CD4-positive, alpha-beta memory T cell (primary cell): ENCODE results near the gene TROAP. TPM values are rescaled to one million over a fixed set of nuclear protein-coding genes. Genes with fewer than 3 reads are reported as not detected.
"Not testable (repeated sequence)": the region's sequence is repeated elsewhere in the genome, so short reads cannot be mapped to it uniquely, and the experiment has no call there.

Experiments used
- CTCF ChIA-PET: fragments of 350-600 bp; sonication (Branson Sonifier 250); formaldehyde crosslinking; loops from one replicate; lab custom pipeline; 2021; ENCODE audit warnings: inconsistent platforms; ENCODE audit not compliant: partially characterized antibody; lab: Charles Lee
- POLR2A ChIA-PET: fragments of 350-600 bp; sonication (Branson Sonifier 250); formaldehyde crosslinking; loops from one replicate; lab custom pipeline; 2021; ENCODE audit not compliant: partially characterized antibody; lab: Charles Lee
- DNase-seq, 5 donors: peaks; one replicate each; pipeline versions ENCODE4 v3.0.0 to v3.0.0-alpha.2; 2020 to 2022; ENCODE audit warnings: mixed read lengths in 1 of 5
- H3K27ac ChIP-seq: one replicate; pipeline ENCODE4 v1.7.0; 2013; ENCODE audit warnings: low read depth, low read length
- H3K27me3 ChIP-seq: 2 replicates; pipeline ENCODE4 v1.7.0; 2013; ENCODE audit warnings: mild to moderate bottlenecking, low read length, moderate library complexity; ENCODE audit not compliant: insufficient read depth
- H3K36me3 ChIP-seq: 2 replicates; pipeline ENCODE4 v1.7.0; 2013; ENCODE audit warnings: mild to moderate bottlenecking, low read length, moderate library complexity; ENCODE audit not compliant: insufficient read depth
- H3K4me1 ChIP-seq: 2 replicates; pipeline ENCODE4 v1.7.0; 2013; ENCODE audit warnings: mild to moderate bottlenecking, low read length, moderate library complexity; ENCODE audit not compliant: insufficient read depth
- H3K4me3 ChIP-seq, 2 donors: one replicate each; pipeline ENCODE4 v1.7.0; 2013; ENCODE audit warnings: low read length in 2 of 2, mild to moderate bottlenecking in 1 of 2
- H3K9me3 ChIP-seq, 2 donors: one replicate each; pipeline ENCODE4 v1.7.0; 2013; ENCODE audit warnings: low read length in 2 of 2, control low read depth in 1 of 2; ENCODE audit not compliant: control insufficient read depth in 1 of 2
- H3K27ac Mint-ChIP-seq, 7 donors: one replicate each; pipeline ENCODE4 v1.8.0; 2020 to 2021; ENCODE audit warnings: mixed read lengths in 7 of 7, mild to moderate bottlenecking in 6 of 7, inconsistent platforms in 3 of 7, moderate library complexity in 3 of 7
- H3K27me3 Mint-ChIP-seq, 2 donors: one replicate each; pipeline ENCODE4 v1.8.0; 2020 to 2021; ENCODE audit warnings: mixed read lengths in 2 of 2
- H3K36me3 Mint-ChIP-seq, 2 donors: one replicate each; pipeline ENCODE4 v1.8.0; 2020 to 2021; ENCODE audit warnings: mixed read lengths in 2 of 2, inconsistent platforms in 1 of 2, mild to moderate bottlenecking in 1 of 2
- H3K4me1 Mint-ChIP-seq, 4 donors: one replicate each; pipeline ENCODE4 v1.8.0; 2020 to 2021; ENCODE audit warnings: mixed read lengths in 4 of 4, mild to moderate bottlenecking in 1 of 4
- H3K4me3 Mint-ChIP-seq, 8 donors: one replicate each; pipeline ENCODE4 v1.8.0; 2020 to 2021; ENCODE audit warnings: mixed read lengths in 8 of 8, mild to moderate bottlenecking in 7 of 8, moderate library complexity in 6 of 8, inconsistent platforms in 3 of 8
- H3K9me3 Mint-ChIP-seq, 8 donors: one replicate each; pipeline ENCODE4 v1.8.0; 2020 to 2021; ENCODE audit warnings: mixed read lengths in 8 of 8, mild to moderate bottlenecking in 5 of 8, inconsistent platforms in 3 of 8, moderate library complexity in 1 of 8
- intact Hi-C: fragments of 100-400 bp; cut with micrococcal nuclease; formaldehyde crosslinking; loops from one replicate; pipeline ENCODE4 v1.15.1; 2023
- polyA plus RNA-seq, 2 donors: library from polyadenylated mRNA; unstranded; fragments of 300-500 nt; fragmentation: Illumina TruSeq; gene quantifications; one replicate each; pipeline ENCODE4 v1.2.3, GENCODE V29; 2021
- total RNA-seq, 2 experiments: library from RNA; stranded (reverse); gene quantifications; one replicate each; pipeline ENCODE4 v1.2.3, GENCODE V29; 2021

TROAP gene
- total and polyA plus RNA-seq, 4 experiments from 2014 or later = 0.26 to 0.80 (median 0.63) TPM; not detected in 1

DNA sequence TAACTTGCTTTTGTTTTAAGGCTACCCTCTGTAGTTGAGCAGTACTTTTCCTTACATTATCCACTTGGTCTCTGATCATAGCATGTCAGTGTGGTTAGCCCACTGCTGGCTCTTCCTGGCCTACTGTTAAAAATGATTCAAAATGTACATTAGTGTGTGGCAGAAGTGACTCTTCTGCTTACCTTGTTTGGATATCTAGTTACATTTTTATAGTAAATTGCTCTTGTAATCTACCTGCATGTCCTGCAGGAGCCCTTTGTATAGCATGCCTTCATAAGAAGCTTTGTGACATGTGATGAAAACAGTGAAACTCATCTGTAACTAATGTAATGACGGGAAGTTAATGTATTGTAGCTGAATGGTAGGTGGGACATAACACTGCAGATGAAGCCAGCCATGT lies 52.4 kb downstream of the TROAP start:
- DNase-seq = no peak
- Mint-ChIP-seq H3K4me3 (no peak overlapping the region), H3K36me3 (peaks cover 0 to 4% of the 10 kb centered on the region in 2 donors), H3K27ac (no peak overlapping the region), H3K9me3 (no peaks in the 10 kb centered on the region), H3K27me3 (no peaks in the 10 kb centered on the region), H3K4me1 (peaks cover 0 to 4% (median 2%) of the 10 kb centered on the region in 4 donors)
- Histone ChIP-seq H3K36me3 (no peaks in the 10 kb centered on the region), H3K4me3 (no peak overlapping the region), H3K27ac (no peak overlapping the region), H3K27me3 (no peaks in the 10 kb centered on the region), H3K4me1 (no peaks in the 10 kb centered on the region), H3K9me3 (no peaks in the 10 kb centered on the region)
- CTCF ChIA-PET = interaction anchor here (0.7 to 1.5 kb wide), 4 partner anchors 9 to 28 kb away, joined by 3 to 7 read pairs (median 4); partner anchors contain the start of genes DNAJC22 and SPATS2
- intact Hi-C loops = no loop called here
- POLR2A ChIA-PET = interaction anchor here (1.3 kb wide), 1 partner anchor 9 kb away, joined by 8 read pairs; the partner anchor contains the start of gene SPATS2

DNA sequence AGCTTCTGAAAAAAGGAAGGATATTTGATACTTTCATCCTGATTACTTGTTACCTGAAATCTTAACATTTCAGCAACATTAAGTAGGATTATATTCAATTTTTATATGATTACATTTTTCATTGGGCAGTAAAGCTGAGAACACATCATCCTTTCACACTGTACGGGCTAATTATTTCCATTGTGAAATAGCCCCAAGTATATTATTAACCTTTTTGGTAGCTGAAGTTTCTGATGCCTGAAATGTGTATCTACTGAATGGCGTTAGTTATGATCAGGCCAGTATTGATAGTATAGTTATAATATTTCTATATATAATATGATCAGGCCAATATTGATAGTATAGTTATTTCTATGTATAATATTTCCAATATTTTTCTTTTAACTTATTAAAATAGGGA lies 54.3 kb downstream of the TROAP start:
- no peak overlapping the region for H3K4me3 ChIP-seq
- no peaks in the 10 kb centered on the region for H3K9me3 ChIP-seq
- Mint-ChIP-seq H3K27ac (no peak overlapping the region), H3K4me3 (no peak overlapping the region), H3K27me3 (no peaks in the 10 kb centered on the region), H3K4me1 (peaks cover 0 to 4% (median 2%) of the 10 kb centered on the region in 4 donors), H3K9me3 (no peaks in the 10 kb centered on the region), H3K36me3 (peaks cover 0 to 4% of the 10 kb centered on the region in 2 donors)
- CTCF ChIA-PET = interaction anchor here (1.2 kb wide), 1 partner anchor 18 kb away, joined by 4 read pairs; no protein-coding TSS in a partner anchor
- intact Hi-C loops = no loop called here
- no peaks in the 10 kb centered on the region for H3K36me3 ChIP-seq
- H3K4me1 ChIP-seq = no peaks in the 10 kb centered on the region
- no peaks in the 10 kb centered on the region for H3K27me3 ChIP-seq
- DNase-seq = no peak
- no peak overlapping the region for H3K27ac ChIP-seq
- POLR2A ChIA-PET = interaction anchor here (1.6 kb wide), 1 partner anchor 10 kb away, joined by 7 read pairs; the partner anchor contains the start of gene SPATS2

DNA sequence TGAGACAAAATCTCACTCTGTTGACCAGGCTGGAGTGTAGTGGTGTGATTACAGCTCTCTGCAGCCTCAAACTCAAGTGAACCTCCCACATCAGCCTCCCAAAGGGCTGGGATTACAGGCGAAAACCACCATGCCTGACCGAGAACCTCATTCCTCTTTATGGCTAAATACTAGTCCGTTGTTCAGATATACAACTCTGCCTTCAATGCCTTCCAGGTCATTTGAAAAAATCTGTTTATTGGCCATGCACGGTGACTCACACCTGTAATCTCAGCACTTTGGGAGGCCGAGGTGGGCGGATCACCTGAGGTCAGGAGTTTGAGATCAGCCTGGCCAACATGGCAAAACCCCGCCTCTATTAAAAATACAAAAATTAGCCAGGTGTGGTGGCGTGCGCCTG lies 57.1 kb downstream of the TROAP start:
- H3K4me1 ChIP-seq, H3K4me3 Mint-ChIP-seq, H3K27me3 ChIP-seq, DNase-seq, H3K36me3 Mint-ChIP-seq, POLR2A ChIA-PET, H3K9me3 Mint-ChIP-seq, H3K27ac ChIP-seq, H3K4me1 Mint-ChIP-seq, H3K36me3 ChIP-seq, intact Hi-C loops, H3K9me3 ChIP-seq, H3K27me3 Mint-ChIP-seq, H3K4me3 ChIP-seq: not testable (repeated sequence)
- peak overlapping the region in 1 of 7 donors; percentile 13 for H3K27ac Mint-ChIP-seq
- CTCF ChIA-PET = interaction anchor here (1.7 kb wide), 1 partner anchor 22 kb away, joined by 6 read pairs; no protein-coding TSS in a partner anchor

Other genes starting within 250 kb of the TROAP start
- gene DHH, start 228.5 kb upstream of the TROAP start, total RNA-seq = under 1 TPM; 0.35 to 0.44 TPM
- gene DHH, start 228.5 kb upstream of the TROAP start, polyA plus RNA-seq = not detected
- gene LMBR1L, start 212.4 kb upstream of the TROAP start, total RNA-seq = 100 to 1,000 TPM; 222 to 226 TPM
- gene LMBR1L, start 212.4 kb upstream of the TROAP start, polyA plus RNA-seq = 10 to 100 TPM; 35.9 to 46.5 TPM
- gene TUBA1B, start 191.9 kb upstream of the TROAP start, total RNA-seq = 100 to 1,000 TPM; 332 to 361 TPM
- 100 to 1,000 TPM; 411 to 573 TPM for gene TUBA1B, start 191.9 kb upstream of the TROAP start, polyA plus RNA-seq
- gene TUBA1A, start 134.2 kb upstream of the TROAP start, total RNA-seq = 100 to 1,000 TPM in 1 of 2 experiments, 10 to 100 TPM in 1; 97.5 to 102 TPM
- 100 to 1,000 TPM; 164 to 315 TPM for gene TUBA1A, start 134.2 kb upstream of the TROAP start, polyA plus RNA-seq
- gene TUBA1C, start 58.2 kb upstream of the TROAP start, total RNA-seq = 10 to 100 TPM; 50.6 to 51.2 TPM
- gene TUBA1C, start 58.2 kb upstream of the TROAP start, polyA plus RNA-seq = 10 to 100 TPM; 55.6 to 58.0 TPM
- gene PRPH, start 28.1 kb upstream of the TROAP start, total RNA-seq = under 1 TPM in 1 of 2 experiments, not detected in 1; 0.39 TPM
- under 1 TPM in 1 of 2 donors, not detected in 1; 0.87 TPM for gene PRPH, start 28.1 kb upstream of the TROAP start, polyA plus RNA-seq
- not detected for gene C1QL4, start 13.9 kb downstream of the TROAP start, total RNA-seq
- not detected for gene C1QL4, start 13.9 kb downstream of the TROAP start, polyA plus RNA-seq
- not detected for gene DNAJC22, start 23.6 kb downstream of the TROAP start, total RNA-seq
- gene DNAJC22, start 23.6 kb downstream of the TROAP start, polyA plus RNA-seq = not detected
- gene SPATS2, start 44.2 kb downstream of the TROAP start, total RNA-seq = 1 to 10 TPM; 4.9 to 7.8 TPM
- gene SPATS2, start 44.2 kb downstream of the TROAP start, polyA plus RNA-seq = 1 to 10 TPM; 4.3 to 5.2 TPM
- 1 to 10 TPM; 1.3 to 2.4 TPM for gene KCNH3, start 215.8 kb downstream of the TROAP start, total RNA-seq
- gene KCNH3, start 215.8 kb downstream of the TROAP start, polyA plus RNA-seq = 1 to 10 TPM in 1 of 2 donors, under 1 TPM in 1; 0.97 to 1.5 TPM
- gene MCRS1, start 244.9 kb downstream of the TROAP start, total RNA-seq = 10 to 100 TPM; 77.0 to 78.4 TPM
- gene MCRS1, start 244.9 kb downstream of the TROAP start, polyA plus RNA-seq = 10 to 100 TPM; 58.0 to 59.6 TPM